ENCODE data around the gene PRDM15.

The PRDM15 gene

GRCh38 chr21:41764558-41765419 is 114.4 kb downstream of the PRDM15 start:
- DNase-seq (ENCODE audit: low read depth in 2 of 2): no peak

- DNase-seq (ENCODE audit: low read depth in 2 of 2): no peak
These were observed 115.1 kb downstream of the PRDM15 start for GRCh38 chr21:41763996-41764395.

GRCh38 chr21:41763398-41763931 is 115.7 kb downstream of the PRDM15 start:
- no peak for DNase-seq (ENCODE audit: low read depth in 2 of 2)

DNA sequence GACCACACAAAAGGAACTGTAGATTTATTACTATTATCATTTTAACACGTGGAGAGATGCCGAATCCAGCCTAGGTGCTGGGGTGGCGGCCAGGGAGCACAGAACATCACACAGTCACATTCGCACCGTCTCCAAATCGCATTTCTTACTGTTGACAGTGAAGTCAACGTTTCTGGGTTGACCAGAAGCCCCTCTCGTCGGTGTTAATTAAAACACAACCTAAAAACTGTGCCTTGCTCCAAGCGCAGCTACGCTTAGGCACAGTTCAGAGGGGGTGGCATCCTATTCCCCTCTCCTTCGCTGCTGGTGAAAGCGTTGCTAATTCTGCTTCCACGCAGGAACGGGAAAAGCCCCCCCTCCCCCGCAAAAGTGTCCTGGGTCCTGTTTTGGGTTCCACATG is 116.4 kb downstream of the PRDM15 start:
- DNase-seq (ENCODE audit: low read depth in 2 of 2): no peak

DNA sequence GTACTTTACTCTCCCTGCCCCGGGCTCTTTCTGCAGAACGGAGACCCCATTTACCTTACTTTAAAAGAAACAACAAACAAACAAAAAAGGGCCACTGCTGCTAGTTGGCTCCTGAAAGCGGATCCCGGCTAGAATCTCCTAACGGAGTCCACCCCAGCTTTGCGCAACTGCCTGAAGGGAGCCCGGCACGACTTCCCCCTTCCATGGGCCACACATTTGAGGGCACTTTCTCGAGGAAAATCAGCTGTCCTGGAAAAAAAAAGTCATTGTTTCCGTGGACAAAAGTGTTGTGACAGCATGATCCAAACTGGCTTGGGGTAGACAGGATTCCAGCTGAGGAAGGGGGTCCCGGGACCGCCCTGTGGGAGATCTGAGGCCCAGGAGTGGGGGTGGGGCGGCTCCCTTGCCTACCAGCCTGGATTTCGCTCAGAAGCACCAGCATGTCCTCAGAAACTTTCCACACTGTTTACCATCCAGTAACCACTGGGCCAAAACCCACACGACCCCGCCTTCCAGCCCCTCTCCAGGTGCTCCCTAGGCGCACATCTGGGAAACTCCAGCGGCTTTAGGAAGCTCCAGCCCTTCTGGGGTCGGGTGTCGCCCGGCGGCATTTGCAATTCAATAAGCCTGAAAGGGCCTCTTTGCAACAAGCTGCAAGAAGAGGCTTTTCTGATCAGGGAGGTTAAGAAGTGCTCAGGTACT is 117.1 kb downstream of the PRDM15 start:
- DNase-seq (ENCODE audit: low read depth in 2 of 2): no peak

DNA sequence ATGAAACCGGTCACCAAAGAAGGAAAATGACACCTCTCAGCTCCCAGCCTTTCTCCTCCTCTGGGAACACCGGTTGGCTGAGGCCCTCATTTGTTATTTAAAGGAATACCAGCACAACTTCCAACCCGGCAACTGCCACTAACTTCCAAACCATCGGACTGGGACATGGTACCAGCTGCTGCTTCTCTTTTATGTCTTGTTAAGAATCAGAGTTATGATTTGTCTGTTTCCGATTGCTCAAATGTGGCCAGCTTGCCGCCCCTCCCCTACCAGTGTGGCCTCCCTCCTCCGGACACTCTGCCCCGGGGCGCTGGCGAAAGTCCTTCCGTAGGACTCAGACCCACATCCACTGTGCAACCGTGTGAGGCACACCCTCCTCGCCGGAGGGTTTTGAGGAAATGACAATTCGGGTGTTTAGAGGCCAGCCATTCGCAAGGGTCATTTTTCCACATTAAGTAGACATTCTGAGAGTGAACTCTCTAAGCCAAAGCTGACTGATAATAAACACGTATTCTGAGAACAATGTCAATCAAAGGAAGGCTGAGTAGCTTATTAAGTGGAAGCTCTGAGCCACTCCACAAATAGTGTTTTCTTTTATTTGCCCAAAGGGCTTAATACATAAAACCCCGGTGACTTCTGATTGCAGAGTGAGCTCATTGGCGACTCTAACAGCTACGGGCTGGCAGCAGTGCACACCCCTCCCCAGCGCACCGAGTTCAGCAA is 117.8 kb downstream of the PRDM15 start:
- no peak for DNase-seq (ENCODE audit: low read depth in 2 of 2)

- DNase-seq (ENCODE audit: low read depth in 2 of 2): no peak
These were observed 118.7 kb downstream of the PRDM15 start for GRCh38 chr21:41760411-41760810.

DNA sequence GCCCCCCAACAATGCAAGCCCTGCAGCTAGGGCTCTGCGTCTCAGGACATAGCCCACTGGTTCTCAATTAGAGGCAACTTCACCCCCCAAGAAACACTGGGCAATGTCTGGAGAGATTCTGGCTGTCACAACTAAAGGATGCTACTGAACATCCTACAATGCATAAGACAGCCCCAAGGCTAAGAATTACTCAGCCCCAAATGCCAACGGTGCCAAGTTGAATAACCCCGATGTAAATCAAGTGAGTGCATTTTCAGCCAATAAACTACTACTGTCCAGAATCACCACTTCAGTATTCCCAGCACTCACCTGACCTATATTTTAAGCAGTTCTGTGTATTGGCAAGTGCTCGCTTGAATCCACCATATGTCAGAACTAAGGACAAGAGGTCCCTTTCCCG is 119.2 kb downstream of the PRDM15 start:
- no peak for DNase-seq (ENCODE audit: low read depth in 2 of 2)

- DNase-seq (ENCODE audit: low read depth in 2 of 2): no peak
These were observed 119.8 kb downstream of the PRDM15 start for GRCh38 chr21:41759214-41759840.

- no peak for DNase-seq (ENCODE audit: low read depth in 2 of 2)
These were observed 120.6 kb downstream of the PRDM15 start for GRCh38 chr21:41758550-41758949.

DNA sequence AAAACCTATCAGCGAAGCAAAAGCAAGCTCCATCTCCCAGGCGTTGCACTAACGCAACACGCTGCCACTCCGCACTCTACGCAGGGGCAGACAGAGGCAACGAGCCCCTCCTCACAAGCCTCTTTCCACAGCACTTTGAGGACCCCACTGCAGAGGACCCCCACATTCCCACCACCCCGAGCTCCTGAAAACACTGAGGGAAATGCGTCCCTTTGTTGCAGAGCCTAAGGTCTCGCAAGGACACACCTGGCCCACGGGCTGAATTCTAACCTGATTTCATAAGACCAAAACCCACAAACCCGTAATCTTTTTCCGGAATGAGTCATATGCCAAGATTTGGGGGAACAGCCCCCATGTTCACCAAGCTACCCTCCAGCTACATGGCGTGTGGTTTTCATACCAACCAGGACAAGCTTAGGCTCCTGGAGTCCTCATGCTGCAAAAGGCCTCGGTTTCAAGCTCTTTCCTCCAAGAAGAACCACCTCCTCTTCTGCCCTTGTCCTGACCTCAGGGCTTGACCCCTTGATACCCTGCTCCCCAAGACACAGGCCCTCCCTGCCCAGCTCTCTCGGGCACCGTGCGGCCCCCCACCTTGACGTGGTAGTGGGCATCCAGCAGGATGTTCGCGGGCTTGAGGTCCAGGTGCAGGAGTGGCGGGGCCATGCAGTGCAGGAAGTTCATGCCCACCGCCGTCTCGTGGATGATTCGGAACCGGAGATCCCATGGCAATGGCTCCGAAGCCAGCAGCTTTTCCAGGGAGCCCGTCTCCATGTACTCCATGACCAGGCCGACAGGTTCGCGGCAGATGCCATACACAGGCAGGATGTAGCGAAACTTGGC is 123.0 kb downstream of the PRDM15 start:
- DNase-seq (ENCODE audit: low read depth in 2 of 2): no peak

DNA sequence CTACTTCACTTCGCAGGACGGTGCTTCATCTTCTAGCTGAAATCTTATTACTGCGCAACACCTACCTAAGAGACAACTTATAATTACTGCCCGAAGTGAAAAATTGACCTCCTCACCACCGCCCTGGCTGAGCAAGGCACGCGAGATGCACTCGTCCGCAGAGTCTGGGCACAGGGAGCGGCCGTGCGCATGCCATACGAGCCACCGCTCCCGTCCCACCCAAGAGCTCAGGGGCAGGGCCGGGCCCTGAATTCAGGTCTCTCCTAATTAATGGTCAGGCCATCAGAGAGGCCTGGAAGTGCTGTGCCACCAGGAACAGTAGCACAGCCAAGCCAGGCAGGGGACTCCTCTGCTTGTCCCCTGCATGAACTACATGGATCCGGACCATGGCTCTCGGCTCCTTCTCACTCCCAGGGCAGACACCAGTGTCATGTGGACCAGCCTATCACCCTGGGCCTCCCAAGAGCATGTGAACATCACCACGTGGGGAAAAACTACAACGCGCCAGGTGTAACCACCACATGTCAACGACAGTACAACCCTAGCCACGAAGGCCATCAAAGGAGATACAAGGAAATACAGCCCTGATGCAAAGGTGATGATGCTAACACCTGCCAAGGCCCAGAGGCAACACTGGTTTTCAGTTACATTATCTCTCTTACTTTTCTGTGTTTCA is 123.7 kb downstream of the PRDM15 start:
- DNase-seq (ENCODE audit: low read depth in 2 of 2): no peak

DNA sequence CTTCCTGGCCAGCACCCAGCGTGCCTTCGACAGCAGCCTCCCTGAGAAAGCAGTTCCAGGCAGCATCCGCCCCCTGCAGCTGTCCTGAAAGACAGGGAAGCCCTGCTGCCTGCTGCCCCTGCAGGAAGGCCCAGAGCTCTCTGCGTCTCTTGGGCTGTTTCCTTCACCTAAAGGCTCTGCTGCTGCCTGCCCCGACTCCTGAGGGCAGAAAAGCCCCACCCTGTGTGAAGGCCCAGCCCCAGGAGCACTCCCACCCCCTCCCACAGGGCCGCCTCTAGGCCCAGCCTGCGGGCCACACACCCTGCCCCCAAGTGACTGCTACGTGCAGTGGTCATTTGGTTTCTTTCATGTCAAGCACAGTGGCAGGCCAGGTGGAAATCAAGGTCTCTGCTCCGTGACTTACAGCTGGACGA is 124.7 kb downstream of the PRDM15 start:
- no peak for DNase-seq (ENCODE audit: low read depth in 2 of 2)

GRCh38 chr21:41753006-41753898 is 125.9 kb downstream of the PRDM15 start:
- DNase-seq (ENCODE audit: low read depth in 2 of 2): no peak

DNA sequence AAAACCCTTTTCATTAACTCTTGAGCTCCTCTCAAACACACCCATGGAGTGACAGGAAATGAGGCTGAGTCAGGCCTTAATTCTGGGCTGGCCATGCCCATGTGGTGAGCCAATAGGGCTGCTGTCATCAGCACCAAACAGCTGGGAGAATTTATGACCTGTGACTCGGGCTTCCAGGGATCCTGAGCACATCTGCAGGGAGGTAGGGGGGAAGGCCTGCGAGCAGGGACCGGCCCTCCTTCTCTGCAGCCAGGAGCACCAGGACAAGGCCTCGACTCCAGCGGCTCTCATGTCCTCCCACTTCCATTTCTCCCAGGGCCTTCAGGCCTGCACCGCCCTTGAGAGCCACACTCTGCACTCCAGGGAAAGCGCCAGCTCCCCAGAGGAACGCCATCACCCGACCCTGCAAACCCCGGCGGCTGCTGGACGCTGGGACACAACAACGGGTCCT is 126.9 kb downstream of the PRDM15 start:
- no peak for DNase-seq (ENCODE audit: low read depth in 2 of 2)

- DNase-seq (ENCODE audit: low read depth in 2 of 2): no peak
These were observed 127.5 kb downstream of the PRDM15 start for GRCh38 chr21:41751611-41752011.

DNA sequence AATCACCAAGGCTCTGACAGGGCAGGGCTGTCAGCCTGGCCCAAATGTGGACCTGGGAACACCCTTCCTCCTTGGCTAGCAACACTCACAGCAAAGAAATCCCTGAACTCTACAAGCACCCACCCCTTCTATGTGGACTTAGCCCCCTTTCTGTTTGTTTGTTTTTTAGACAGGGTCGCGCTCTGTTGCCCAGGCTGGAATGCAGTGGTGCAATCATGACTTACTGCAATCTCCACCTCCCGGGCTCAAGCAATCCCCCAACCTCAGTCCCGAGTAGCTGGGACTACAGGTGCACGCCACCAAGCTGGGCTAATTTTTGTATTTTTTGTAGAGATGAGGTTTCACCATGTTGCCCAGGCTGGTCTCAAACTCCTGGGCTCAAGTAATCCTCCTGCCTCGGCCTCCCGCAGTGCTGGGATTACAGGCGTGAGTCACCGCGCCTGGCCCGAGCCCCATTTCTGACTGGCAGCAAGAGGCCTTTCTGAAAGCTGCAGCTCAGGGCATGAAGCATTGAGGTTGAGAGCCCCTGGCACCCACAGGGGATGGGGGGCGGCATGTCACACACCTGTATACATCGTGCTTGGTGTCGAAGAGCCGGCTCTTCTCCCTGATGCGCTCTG is 128.5 kb downstream of the PRDM15 start:
- no peak for DNase-seq (ENCODE audit: low read depth in 2 of 2)

- no peak for DNase-seq (ENCODE audit: low read depth in 2 of 2)
These were observed 129.1 kb downstream of the PRDM15 start for GRCh38 chr21:41750051-41750450.

DNA sequence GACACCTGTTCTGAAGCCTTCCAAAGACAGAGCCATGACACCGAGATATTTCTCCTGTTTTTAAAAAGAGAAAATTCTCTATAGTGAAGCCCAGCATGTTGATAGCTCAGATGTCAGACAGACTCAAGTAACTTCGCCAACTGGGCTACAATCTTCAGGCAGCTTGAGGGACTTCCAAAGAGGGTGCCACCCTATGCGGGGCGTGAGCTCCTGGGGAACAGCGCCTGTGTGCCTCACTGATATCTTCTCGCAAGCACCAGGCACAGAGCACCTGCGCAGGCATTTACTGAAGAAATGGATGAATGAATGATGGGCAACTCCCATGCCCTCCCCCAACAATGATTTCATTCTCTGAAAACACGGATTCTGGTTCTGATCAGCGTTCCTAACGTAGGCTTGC is 129.9 kb downstream of the PRDM15 start:
- no peak for DNase-seq (ENCODE audit: low read depth in 2 of 2)

Data from stimulated activated CD8-positive, alpha-beta memory T cell treated with anti-CD3 and anti-CD28 coated beads, Interleukin-7, amount 100 ng/mL, for 1 hour (primary cell).